ENCODE measurements around the gene MDH1.
"Not testable (repeated sequence)": the region's sequence is repeated elsewhere in the genome, so short reads cannot be mapped to it uniquely, and the experiment has no call there.

The MDH1 gene

DNA sequence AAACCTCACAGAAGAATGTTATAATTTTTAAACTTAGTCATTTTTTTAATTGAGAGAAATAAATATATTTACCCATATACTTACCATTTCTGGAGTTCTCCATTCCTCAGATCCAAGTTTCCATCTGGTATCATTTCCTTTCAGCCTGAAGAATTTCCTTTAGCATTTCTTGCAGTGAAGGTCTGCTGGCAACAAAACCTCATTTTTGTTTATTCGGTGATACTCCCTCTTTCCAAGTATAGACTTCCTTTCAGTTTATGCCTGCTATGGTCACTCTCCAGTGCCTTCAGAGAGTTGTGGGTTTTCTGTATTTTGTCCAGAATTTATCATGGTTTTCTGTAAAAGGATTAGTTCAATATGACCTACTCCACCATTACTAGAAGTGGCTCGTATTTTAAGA lies 17.5 kb upstream of the MDH1 start:
- TF ChIP-seq TCF4 (CRISPR knock-in tag; IDR thresholded peaks at IDR 0.05; ENCODE audit: borderline replicate concordance) (no peak), ESRRG (CRISPR knock-in tag; IDR thresholded peaks at IDR 0.05) (no peak), SNAI2 (CRISPR knock-in tag; IDR thresholded peaks at IDR 0.05) (no peak), ZFP30 (CRISPR knock-in tag; IDR thresholded peaks at IDR 0.05) (no peak), ZNF70 (CRISPR knock-in tag; IDR thresholded peaks at IDR 0.05) (no peak), ARNTL (CRISPR knock-in tag; IDR thresholded peaks at IDR 0.05; ENCODE audit: borderline replicate concordance, low read depth) (no peak), CSDC2 (CRISPR knock-in tag; IDR thresholded peaks at IDR 0.05) (no peak), ZFP3 (CRISPR knock-in tag; IDR thresholded peaks at IDR 0.05) (no peak), OSR1 (CRISPR knock-in tag; IDR thresholded peaks at IDR 0.05) (no peak), PPARA (CRISPR knock-in tag; IDR thresholded peaks at IDR 0.05; ENCODE audit: borderline replicate concordance) (no peak)
- TF ChIP-seq, protein P1, sequence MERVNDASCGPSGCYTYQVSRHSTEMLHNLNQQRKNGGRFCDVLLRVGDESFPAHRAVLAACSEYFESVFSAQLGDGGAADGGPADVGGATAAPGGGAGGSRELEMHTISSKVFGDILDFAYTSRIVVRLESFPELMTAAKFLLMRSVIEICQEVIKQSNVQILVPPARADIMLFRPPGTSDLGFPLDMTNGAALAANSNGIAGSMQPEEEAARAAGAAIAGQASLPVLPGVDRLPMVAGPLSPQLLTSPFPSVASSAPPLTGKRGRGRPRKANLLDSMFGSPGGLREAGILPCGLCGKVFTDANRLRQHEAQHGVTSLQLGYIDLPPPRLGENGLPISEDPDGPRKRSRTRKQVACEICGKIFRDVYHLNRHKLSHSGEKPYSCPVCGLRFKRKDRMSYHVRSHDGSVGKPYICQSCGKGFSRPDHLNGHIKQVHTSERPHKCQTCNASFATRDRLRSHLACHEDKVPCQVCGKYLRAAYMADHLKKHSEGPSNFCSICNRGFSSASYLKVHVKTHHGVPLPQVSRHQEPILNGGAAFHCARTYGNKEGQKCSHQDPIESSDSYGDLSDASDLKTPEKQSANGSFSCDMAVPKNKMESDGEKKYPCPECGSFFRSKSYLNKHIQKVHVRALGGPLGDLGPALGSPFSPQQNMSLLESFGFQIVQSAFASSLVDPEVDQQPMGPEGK (CRISPR knock-in tag; IDR thresholded peaks at IDR 0.05; ENCODE audit: borderline replicate concordance), result no peak
- TF ChIP-seq, protein P2, sequence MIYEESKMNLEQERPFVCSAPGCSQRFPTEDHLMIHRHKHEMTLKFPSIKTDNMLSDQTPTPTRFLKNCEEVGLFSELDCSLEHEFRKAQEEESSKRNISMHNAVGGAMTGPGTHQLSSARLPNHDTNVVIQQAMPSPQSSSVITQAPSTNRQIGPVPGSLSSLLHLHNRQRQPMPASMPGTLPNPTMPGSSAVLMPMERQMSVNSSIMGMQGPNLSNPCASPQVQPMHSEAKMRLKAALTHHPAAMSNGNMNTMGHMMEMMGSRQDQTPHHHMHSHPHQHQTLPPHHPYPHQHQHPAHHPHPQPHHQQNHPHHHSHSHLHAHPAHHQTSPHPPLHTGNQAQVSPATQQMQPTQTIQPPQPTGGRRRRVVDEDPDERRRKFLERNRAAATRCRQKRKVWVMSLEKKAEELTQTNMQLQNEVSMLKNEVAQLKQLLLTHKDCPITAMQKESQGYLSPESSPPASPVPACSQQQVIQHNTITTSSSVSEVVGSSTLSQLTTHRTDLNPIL (CRISPR knock-in tag; IDR thresholded peaks at IDR 0.05; ENCODE audit: low read depth), result no peak
- no peak for ATAC-seq

DNA sequence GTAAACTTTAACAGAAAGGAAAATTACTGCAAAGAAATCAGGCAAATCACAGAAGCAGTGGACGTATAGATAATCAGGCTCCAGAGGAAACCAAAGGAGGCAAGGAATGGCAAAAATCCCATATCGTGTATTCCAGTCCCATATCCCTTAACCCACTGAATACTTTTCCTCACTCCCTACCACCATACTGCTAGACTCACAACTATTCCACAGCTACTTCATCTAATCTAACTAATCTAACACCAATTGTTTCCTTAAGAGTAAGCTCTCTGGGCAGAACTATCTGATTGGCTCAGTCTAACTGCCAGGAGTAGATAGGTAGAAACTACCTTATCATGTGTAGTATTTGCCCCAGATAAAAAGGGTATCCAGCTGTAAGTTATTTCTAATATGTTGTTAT lies 16.8 kb upstream of the MDH1 start:
- TF ChIP-seq, protein P2 (CRISPR knock-in tag; IDR thresholded peaks at IDR 0.05; ENCODE audit: low read depth), result no peak
- no peak for TF ChIP-seq PPARA (CRISPR knock-in tag; IDR thresholded peaks at IDR 0.05; ENCODE audit: borderline replicate concordance)
- no peak for TF ChIP-seq ARNTL (CRISPR knock-in tag; IDR thresholded peaks at IDR 0.05; ENCODE audit: borderline replicate concordance, low read depth)
- TF ChIP-seq ZNF565 (CRISPR knock-in tag; conservative IDR thresholded peaks at IDR 0.05; ENCODE audit: low read depth), result no peak
- TF ChIP-seq, protein P3, sequence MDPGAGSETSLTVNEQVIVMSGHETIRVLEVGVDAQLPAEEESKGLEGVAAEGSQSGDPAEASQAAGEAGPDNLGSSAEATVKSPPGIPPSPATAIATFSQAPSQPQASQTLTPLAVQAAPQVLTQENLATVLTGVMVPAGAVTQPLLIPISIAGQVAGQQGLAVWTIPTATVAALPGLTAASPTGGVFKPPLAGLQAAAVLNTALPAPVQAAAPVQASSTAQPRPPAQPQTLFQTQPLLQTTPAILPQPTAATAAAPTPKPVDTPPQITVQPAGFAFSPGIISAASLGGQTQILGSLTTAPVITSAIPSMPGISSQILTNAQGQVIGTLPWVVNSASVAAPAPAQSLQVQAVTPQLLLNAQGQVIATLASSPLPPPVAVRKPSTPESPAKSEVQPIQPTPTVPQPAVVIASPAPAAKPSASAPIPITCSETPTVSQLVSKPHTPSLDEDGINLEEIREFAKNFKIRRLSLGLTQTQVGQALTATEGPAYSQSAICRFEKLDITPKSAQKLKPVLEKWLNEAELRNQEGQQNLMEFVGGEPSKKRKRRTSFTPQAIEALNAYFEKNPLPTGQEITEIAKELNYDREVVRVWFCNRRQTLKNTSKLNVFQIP (CRISPR knock-in tag; IDR thresholded peaks at IDR 0.05; ENCODE audit: borderline replicate concordance, low read depth), result no peak
- no peak for TF ChIP-seq RARB (CRISPR knock-in tag; IDR thresholded peaks at IDR 0.05)
- no peak for TF ChIP-seq ZC3H10 (CRISPR knock-in tag; IDR thresholded peaks at IDR 0.05)
- TF ChIP-seq TOX (CRISPR knock-in tag; IDR thresholded peaks at IDR 0.05; ENCODE audit: borderline replicate concordance), result no peak
- TF ChIP-seq TCF4 (CRISPR knock-in tag; IDR thresholded peaks at IDR 0.05; ENCODE audit: borderline replicate concordance), result no peak
- no peak for TF ChIP-seq ZNF8 (CRISPR knock-in tag; IDR thresholded peaks at IDR 0.05)
- TF ChIP-seq CSDC2 (CRISPR knock-in tag; IDR thresholded peaks at IDR 0.05), result no peak
- TF ChIP-seq SNAI2 (CRISPR knock-in tag; IDR thresholded peaks at IDR 0.05), result no peak
- TF ChIP-seq, protein P1 (CRISPR knock-in tag; IDR thresholded peaks at IDR 0.05; ENCODE audit: borderline replicate concordance), result no peak
- no peak for TF ChIP-seq ZFP30 (CRISPR knock-in tag; IDR thresholded peaks at IDR 0.05)
- no peak for ATAC-seq

DNA sequence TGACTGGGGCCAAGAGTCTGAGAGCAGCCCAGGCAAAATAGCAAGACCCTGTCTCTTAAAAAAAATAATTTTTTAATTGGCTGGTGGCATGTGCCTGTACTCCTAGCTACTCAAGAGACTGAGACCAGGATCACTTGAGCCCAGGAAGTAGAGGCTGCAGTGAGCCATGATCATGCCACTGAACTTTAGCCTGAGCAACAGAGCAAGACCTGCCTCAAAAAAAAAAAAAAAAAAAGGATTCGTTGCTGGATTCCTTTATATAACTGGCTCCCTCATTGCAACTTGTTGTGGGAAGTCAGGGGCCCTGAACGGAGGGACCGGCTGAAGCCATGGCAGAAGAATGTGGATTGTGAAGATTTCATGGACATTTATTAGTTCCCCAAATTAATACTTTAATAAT lies 15.7 kb upstream of the MDH1 start:
- not testable (repeated sequence) for ATAC-seq

DNA sequence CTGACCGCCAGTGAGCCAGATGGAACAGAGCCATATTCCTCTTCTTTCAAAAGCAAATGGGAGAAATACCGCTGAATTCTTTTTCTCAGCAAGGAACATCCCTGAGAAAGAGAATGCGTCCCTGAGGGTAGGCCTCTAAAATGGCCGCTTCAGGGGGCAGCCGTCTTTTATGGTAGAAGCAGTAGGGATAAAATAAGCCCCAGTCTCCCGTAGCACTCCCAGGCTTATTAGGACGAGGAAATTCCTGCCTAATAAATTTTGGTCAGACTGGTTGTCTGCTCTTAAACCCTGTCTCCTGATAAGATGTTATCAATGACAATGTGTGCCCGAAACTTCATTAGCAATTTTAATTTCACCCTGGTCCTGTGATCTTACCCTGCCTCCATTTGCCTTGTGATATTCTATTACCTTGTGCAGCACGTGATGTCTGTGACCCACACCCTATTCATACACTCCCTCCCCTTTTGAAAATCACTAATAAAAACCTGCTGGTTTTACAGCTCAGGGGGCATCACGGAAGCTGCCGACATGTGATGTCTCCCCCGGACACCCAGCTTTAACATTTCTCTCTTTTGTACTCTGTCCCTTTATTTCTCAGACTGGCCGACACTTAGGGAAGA lies 14.9 kb upstream of the MDH1 start:
- ATAC-seq, result not testable (repeated sequence)

All from SK-N-SH treated with all-trans-retinoic acid at 6 μM for 48 hours (cell line).